ENCODE data around the gene MMP14. TPM values are rescaled to one million over a fixed set of nuclear protein-coding genes. Genes with fewer than 3 reads are reported as not detected.

The MMP14 gene
- total and polyA plus RNA-seq, 7 donors: 7.6 to 18.5 (median 14.0) TPM

DNA sequence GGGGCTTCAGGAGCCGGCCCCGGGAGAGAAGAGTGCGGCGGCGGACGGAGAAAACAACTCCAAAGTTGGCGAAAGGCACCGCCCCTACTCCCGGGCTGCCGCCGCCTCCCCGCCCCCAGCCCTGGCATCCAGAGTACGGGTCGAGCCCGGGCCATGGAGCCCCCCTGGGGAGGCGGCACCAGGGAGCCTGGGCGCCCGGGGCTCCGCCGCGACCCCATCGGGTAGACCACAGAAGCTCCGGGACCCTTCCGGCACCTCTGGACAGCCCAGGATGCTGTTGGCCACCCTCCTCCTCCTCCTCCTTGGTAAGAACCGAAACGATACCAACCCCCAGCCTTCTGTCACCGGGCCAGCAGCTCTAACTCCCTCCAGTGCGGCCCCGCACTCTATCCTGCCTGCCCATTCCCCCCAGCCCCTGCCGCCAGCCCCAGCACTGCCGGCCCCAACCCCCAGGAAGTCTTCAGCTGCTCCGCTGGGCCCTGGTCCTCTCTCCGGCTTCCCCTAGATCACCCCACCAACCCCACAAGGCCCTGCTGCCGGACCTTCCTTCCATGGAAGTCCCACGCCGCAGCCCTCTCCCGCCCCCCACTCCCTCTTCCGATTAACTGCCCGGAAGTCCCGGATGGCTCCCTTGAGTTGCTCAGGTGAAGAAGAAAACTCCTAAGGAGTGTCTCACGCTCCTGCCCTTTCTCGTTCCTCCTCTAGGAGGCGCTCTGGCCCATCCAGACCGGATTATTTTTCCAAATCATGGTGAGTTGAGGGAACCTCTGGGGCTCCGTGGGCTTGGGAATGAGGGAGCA lies 35.8 kb downstream of the MMP14 start:
- DNase-seq (peak; percentile 78 to 86), ATAC-seq (peak; percentile 63 to 75 (median 70))
- Histone ChIP-seq H3K27ac (peak overlapping the region; percentile 100), H3K4me1 (peaks cover 16% of the 10 kb centered on the region), H3K36me3 (ENCODE audit: insufficient read depth in 1 of 2, low read depth in 1 of 2) (peaks cover 0 to 42% of the 10 kb centered on the region in 2 donors), H3K27me3 (ENCODE audit: insufficient read depth in 3 of 3, low read length in 2 of 3) (no peaks in the 10 kb centered on the region), H3K9me3 (no peaks in the 10 kb centered on the region), H3K4me3 (peak overlapping the region; percentile 100)
- intact Hi-C loops (cut with DNase I): loop anchor here in 1 of 2 donors (2.0 to 5.0 kb wide), 2 partner anchors 29 to 45 kb away; partner anchors contain the start of gene RBM23
- TF ChIP-seq, protein P1, sequence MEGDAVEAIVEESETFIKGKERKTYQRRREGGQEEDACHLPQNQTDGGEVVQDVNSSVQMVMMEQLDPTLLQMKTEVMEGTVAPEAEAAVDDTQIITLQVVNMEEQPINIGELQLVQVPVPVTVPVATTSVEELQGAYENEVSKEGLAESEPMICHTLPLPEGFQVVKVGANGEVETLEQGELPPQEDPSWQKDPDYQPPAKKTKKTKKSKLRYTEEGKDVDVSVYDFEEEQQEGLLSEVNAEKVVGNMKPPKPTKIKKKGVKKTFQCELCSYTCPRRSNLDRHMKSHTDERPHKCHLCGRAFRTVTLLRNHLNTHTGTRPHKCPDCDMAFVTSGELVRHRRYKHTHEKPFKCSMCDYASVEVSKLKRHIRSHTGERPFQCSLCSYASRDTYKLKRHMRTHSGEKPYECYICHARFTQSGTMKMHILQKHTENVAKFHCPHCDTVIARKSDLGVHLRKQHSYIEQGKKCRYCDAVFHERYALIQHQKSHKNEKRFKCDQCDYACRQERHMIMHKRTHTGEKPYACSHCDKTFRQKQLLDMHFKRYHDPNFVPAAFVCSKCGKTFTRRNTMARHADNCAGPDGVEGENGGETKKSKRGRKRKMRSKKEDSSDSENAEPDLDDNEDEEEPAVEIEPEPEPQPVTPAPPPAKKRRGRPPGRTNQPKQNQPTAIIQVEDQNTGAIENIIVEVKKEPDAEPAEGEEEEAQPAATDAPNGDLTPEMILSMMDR (IDR thresholded peaks at IDR 0.05): peak; percentile 86
- WGBS, 3 donors: 0 to 1% (median 0%) methylated on average over 31 to 45 of the region's 45 CpGs

DNA sequence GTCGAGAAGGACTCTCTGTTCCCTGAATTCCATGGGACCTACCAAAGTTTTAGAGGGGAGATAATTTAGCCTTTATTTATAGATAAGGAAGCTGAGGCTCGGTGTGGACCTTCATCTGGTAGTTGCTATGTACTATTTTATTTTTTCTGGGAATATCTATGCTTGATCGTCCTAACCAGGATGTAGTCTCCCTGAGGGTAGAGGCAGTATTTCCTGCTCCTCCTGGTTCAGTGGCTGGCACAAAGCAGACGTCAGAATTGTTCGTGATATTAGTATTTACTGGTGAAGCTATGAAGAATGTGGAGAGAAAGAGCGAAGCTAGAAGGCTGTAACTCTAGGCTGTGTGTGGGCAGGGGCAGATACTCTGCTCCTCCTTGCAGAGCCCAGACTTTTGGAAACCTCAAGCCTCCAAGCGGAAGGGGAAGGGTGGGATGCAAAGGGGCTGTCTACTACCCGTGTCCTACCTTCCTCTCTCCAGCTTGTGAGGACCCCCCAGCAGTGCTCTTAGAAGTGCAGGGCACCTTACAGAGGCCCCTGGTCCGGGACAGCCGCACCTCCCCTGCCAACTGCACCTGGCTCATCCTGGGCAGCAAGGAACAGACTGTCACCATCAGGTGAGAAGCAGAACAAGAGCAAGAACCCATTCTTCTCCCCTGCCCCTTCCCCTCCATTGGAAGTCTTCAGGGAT lies 36.6 kb downstream of the MMP14 start:
- intact Hi-C loops (cut with DNase I): loop anchor here in 1 of 2 donors (2.0 to 5.0 kb wide), 2 partner anchors 28 to 44 kb away; partner anchors contain the start of gene RBM23
- Histone ChIP-seq H3K27ac (peak overlapping the region; percentile 100), H3K27me3 (ENCODE audit: insufficient read depth in 3 of 3, low read length in 2 of 3) (no peaks in the 10 kb centered on the region), H3K36me3 (ENCODE audit: insufficient read depth in 1 of 2, low read depth in 1 of 2) (peaks cover 0 to 50% of the 10 kb centered on the region in 2 donors), H3K9me3 (no peaks in the 10 kb centered on the region), H3K4me3 (peak overlapping the region; percentile 100), H3K4me1 (peaks cover 16% of the 10 kb centered on the region)
- ATAC-seq (no peak), DNase-seq (no peak)
- WGBS, 3 donors: 52 to 64% (median 53%) methylated on average over 10 of the region's 10 CpGs
- TF ChIP-seq, protein P1 (IDR thresholded peaks at IDR 0.05): no peak

DNA sequence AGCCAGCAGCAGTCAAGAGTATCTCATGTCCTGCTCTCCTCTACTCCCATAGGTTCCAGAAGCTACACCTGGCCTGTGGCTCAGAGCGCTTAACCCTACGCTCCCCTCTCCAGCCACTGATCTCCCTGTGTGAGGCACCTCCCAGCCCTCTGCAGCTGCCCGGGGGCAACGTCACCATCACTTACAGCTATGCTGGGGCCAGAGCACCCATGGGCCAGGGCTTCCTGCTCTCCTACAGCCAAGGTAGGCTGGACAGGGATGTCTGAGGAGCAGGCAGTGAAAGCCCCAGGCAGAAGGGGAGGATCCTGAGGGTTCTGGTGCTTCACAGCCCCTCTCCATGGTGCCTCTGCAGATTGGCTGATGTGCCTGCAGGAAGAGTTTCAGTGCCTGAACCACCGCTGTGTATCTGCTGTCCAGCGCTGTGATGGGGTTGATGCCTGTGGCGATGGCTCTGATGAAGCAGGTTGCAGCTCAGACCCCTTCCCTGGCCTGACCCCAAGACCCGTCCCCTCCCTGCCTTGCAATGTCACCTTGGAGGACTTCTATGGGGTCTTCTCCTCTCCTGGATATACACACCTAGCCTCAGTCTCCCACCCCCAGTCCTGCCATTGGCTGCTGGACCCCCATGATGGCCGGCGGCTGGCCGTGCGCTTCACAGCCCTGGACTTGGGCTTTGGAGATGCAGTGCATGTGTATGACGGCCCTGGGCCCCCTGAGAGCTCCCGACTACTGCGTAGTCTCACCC lies 38.8 kb downstream of the MMP14 start:
- Histone ChIP-seq H3K36me3 (ENCODE audit: insufficient read depth in 1 of 2, low read depth in 1 of 2) (peaks cover 0 to 62% of the 10 kb centered on the region in 2 donors), H3K4me1 (peaks cover 14% of the 10 kb centered on the region)
- 95 to 98% (median 96%) methylated on average over 15 of the region's 15 CpGs for WGBS, 3 donors

DNA sequence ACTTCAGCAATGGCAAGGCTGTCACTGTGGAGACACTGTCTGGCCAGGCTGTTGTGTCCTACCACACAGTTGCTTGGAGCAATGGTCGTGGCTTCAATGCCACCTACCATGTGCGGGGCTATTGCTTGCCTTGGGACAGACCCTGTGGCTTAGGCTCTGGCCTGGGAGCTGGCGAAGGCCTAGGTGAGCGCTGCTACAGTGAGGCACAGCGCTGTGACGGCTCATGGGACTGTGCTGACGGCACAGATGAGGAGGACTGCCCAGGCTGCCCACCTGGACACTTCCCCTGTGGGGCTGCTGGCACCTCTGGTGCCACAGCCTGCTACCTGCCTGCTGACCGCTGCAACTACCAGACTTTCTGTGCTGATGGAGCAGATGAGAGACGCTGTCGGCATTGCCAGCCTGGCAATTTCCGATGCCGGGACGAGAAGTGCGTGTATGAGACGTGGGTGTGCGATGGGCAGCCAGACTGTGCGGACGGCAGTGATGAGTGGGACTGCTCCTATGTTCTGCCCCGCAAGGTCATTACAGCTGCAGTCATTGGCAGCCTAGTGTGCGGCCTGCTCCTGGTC lies 39.4 kb downstream of the MMP14 start:
- H3K4me1 ChIP-seq: peaks cover 7% of the 10 kb centered on the region
- ATAC-seq: no peak
- H3K27ac ChIP-seq: no peak overlapping the region
- no peak overlapping the region for H3K4me3 ChIP-seq
- 94 to 96% (median 94%) methylated on average over 20 of the region's 20 CpGs for WGBS, 3 donors
- H3K27me3 ChIP-seq (ENCODE audit: insufficient read depth in 3 of 3, low read length in 2 of 3): no peaks in the 10 kb centered on the region
- intact Hi-C loops (cut with DNase I): no loop called here
- DNase-seq: no peak
- TF ChIP-seq, protein P1 (IDR thresholded peaks at IDR 0.05): no peak
- H3K36me3 ChIP-seq (ENCODE audit: insufficient read depth in 1 of 2, low read depth in 1 of 2): peaks cover 0 to 62% of the 10 kb centered on the region in 2 donors
- no peaks in the 10 kb centered on the region for H3K9me3 ChIP-seq

More for the DNA sequence above, 38.8 kb downstream of the MMP14 start:
- intact Hi-C loops (cut with DNase I): no loop called here
- TF ChIP-seq, protein P1 (IDR thresholded peaks at IDR 0.05): no peak
- no peak overlapping the region for H3K27ac ChIP-seq
- ATAC-seq (no peak), DNase-seq (no peak)
- H3K9me3 ChIP-seq: no peaks in the 10 kb centered on the region
- no peaks in the 10 kb centered on the region for H3K27me3 ChIP-seq (ENCODE audit: insufficient read depth in 3 of 3, low read length in 2 of 3)
- no peak overlapping the region for H3K4me3 ChIP-seq

Data from psoas muscle (tissue), 8 donors.